ENCODE data around the gene CRAT. TPM values are rescaled to one million over a fixed set of nuclear protein-coding genes. Genes with fewer than 3 reads are reported as not detected.
A peak's percentile ranks its signal among the peaks of the same experiment; 100 is the strongest.

The CRAT gene
- total RNA-seq, 3 donors from 2014 or later: 3.4 to 5.2 (median 5.2) TPM

GRCh38 chr9:129108805-129109536, 1.6 kb downstream of the CRAT start:
- Mint-ChIP-seq H3K9me3 (no peaks in the 10 kb centered on the region), H3K4me3 (peak overlapping the region; percentile 66), H3K27me3 (ENCODE audit: low read depth) (no peaks in the 10 kb centered on the region), H3K36me3 (ENCODE audit: insufficient read depth) (peaks cover 1% of the 10 kb centered on the region), H3K4me1 (ENCODE audit: low read depth) (peaks cover 16% of the 10 kb centered on the region)
- ATAC-seq (no peak), DNase-seq (no peak)

GRCh38 chr9:129108083-129108804, 2.3 kb downstream of the CRAT start:
- Mint-ChIP-seq H3K4me3 (peak overlapping the region; percentile 48), H3K36me3 (ENCODE audit: insufficient read depth) (peaks cover 1% of the 10 kb centered on the region), H3K4me1 (ENCODE audit: low read depth) (peaks cover 16% of the 10 kb centered on the region), H3K27me3 (ENCODE audit: low read depth) (no peaks in the 10 kb centered on the region), H3K9me3 (no peaks in the 10 kb centered on the region)
- no peak for ATAC-seq
- DNase-seq: no peak

GRCh38 chr9:129107651-129108050, 2.9 kb downstream of the CRAT start:
- ATAC-seq (no peak), DNase-seq (no peak)
- Mint-ChIP-seq H3K4me3 (no peak overlapping the region), H3K4me1 (ENCODE audit: low read depth) (peaks cover 16% of the 10 kb centered on the region), H3K9me3 (no peaks in the 10 kb centered on the region), H3K36me3 (ENCODE audit: insufficient read depth) (peaks cover 1% of the 10 kb centered on the region), H3K27me3 (ENCODE audit: low read depth) (no peaks in the 10 kb centered on the region)

- peaks cover 1% of the 10 kb centered on the region for H3K36me3 Mint-ChIP-seq (ENCODE audit: insufficient read depth)
- H3K27me3 Mint-ChIP-seq (ENCODE audit: low read depth): no peaks in the 10 kb centered on the region
- H3K4me1 Mint-ChIP-seq (ENCODE audit: low read depth): peaks cover 10% of the 10 kb centered on the region
- no peak for ATAC-seq
- no peaks in the 10 kb centered on the region for H3K9me3 Mint-ChIP-seq
- no peak for DNase-seq
- no peak overlapping the region for H3K4me3 Mint-ChIP-seq
Observed at GRCh38 chr9:129105857-129106694, 4.5 kb downstream of the CRAT start.

DNA sequence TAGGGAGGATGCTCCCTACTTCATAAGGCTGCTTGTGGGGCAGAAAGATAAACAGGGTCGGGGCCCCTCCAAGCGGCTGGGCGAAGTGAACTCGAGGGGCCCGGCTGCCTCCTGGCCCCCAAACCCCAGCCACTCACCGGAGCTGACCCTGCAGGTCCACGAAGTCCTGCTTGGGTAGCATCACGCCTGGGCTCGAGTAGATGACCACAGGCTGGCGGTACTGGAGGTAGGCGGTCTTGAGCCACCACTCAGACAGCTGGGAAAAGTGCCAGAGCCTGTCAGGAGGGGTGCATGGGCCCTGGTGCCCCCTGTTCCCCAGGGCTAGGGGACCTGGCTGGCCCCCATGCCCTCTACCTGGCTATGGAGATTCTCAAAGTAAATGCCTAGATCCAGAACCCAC, 6.5 kb downstream of the CRAT start:
- no peak overlapping the region for H3K4me3 Mint-ChIP-seq

GRCh38 chr9:129103595-129103965, 7.0 kb downstream of the CRAT start:
- Mint-ChIP-seq H3K4me3 (no peak overlapping the region), H3K27me3 (ENCODE audit: low read depth) (no peaks in the 10 kb centered on the region), H3K4me1 (ENCODE audit: low read depth) (no peaks in the 10 kb centered on the region), H3K36me3 (ENCODE audit: insufficient read depth) (peaks cover 1% of the 10 kb centered on the region), H3K9me3 (no peaks in the 10 kb centered on the region)
- ATAC-seq (no peak), DNase-seq (no peak)

More for the DNA sequence above, 6.5 kb downstream of the CRAT start:
- ATAC-seq: no peak
- Mint-ChIP-seq H3K36me3 (ENCODE audit: insufficient read depth) (peaks cover 1% of the 10 kb centered on the region), H3K27me3 (ENCODE audit: low read depth) (no peaks in the 10 kb centered on the region), H3K9me3 (no peaks in the 10 kb centered on the region), H3K4me1 (ENCODE audit: low read depth) (peaks cover 2% of the 10 kb centered on the region)
- no peak for DNase-seq

DNA sequence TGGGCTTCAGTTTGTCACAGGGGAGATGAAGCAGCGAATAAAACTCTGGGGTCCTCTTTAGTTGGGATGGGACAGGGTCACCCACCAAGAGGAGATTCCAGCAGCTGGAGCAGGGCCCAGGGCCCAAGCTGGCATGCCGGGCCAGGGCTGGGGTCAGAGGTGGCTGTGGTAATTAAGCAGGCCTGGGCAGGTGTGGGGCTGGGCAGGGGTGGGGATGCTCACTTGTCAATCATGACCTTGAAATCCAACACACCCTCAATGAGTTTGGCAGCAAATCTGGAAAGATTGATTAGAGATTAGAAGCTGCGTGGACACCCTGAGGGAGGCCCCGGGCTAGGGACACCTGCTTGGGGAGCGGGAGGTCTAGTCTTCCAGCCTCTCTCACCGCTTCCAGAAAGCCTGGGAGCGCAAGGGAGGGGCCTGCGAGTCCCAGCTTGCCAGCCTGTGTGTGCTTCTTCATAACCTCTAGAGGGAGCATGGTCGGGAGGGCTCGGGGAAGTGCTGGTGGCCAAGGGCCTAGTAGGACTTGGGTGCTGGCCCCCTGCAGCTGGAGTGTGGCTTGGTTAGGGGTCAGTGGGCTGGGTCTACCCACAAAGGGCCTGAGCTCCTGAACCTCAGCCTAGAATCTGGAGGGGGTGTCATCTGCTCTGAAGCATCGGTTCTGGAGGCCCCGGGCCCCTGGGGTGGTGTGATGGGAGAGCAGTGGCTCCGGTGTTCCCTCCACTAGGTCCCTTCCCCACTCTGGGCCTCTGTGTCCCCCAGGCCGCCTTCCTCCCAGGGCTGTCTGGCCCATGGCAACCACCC, 7.6 kb downstream of the CRAT start:
- Mint-ChIP-seq H3K27me3 (ENCODE audit: low read depth) (no peaks in the 10 kb centered on the region), H3K4me1 (ENCODE audit: low read depth) (no peaks in the 10 kb centered on the region), H3K4me3 (no peak overlapping the region), H3K36me3 (ENCODE audit: insufficient read depth) (peaks cover 1% of the 10 kb centered on the region), H3K9me3 (no peaks in the 10 kb centered on the region)
- ATAC-seq: peak; percentile 57 to 74
- DNase-seq: no peak

- no peak overlapping the region for H3K4me3 Mint-ChIP-seq
- DNase-seq (no peak), ATAC-seq (no peak)
- H3K36me3 Mint-ChIP-seq (ENCODE audit: insufficient read depth): no peaks in the 10 kb centered on the region
- no peaks in the 10 kb centered on the region for H3K27me3 Mint-ChIP-seq (ENCODE audit: low read depth)
- H3K9me3 Mint-ChIP-seq: no peaks in the 10 kb centered on the region
- H3K4me1 Mint-ChIP-seq (ENCODE audit: low read depth): no peaks in the 10 kb centered on the region
Observed at GRCh38 chr9:129102095-129102525, 8.5 kb downstream of the CRAT start.

DNA sequence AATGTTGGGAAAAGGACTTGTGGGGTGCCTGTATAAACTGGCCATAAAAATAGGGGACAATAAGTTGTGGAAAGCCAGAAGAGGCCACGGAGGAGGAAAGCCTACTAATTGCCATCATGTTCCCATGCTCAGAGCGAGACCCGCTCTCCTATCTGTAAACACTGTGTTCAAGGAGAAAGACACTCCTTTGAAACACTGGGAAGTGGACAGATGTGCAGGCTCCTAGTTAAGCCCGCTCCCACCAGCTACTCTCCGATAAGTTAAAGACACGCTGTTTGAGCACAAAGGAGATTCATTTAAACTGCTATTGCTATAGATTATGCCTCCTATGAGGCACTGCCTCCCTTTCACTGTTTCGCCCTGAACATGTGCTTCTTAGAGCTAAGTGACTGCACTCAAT, 9.3 kb downstream of the CRAT start:
- Mint-ChIP-seq H3K4me1 (ENCODE audit: low read depth) (no peaks in the 10 kb centered on the region), H3K9me3 (no peaks in the 10 kb centered on the region), H3K27me3 (ENCODE audit: low read depth) (no peaks in the 10 kb centered on the region), H3K36me3 (ENCODE audit: insufficient read depth) (peaks cover 2% of the 10 kb centered on the region), H3K4me3 (no peak overlapping the region)
- DNase-seq (no peak), ATAC-seq (no peak)

DNA sequence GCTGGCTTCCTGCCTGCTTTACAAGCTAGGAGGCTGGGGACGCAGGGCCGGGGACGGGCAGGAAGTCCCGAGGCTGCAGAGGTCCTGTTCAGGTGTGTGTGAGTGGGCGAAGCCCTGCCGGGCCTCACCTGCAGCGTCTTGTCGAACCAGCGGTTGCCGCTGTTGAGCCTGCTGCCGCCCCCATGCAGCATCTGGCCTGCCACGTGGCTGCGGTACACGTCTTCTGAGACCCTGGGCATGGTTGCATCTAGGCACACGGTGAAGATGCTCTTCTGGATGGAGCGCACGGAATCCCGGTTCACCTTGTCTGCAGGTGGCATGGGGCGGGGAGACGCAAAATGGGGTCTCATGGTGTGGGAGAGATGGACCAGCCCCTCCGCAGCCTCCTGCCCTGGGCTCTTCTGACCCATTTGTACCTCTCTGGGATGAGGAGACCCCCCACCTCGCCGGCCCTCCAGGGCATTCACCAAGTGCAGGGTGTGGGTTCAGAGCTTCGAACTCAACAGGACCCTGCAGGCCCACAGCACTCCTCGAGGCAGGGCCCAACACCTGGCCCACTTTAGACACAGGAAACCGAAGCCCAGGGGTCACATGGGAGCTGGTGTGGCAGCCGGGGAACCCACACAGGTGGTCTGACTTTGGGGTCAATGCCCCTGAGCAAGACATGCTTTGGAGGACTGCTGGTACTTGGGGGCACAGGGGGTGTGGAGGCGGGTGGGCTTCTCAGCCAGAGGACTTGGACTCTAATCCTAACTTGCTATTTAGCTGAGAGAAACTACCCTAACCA, 10.0 kb downstream of the CRAT start:
- DNase-seq: no peak
- no peaks in the 10 kb centered on the region for H3K9me3 Mint-ChIP-seq
- H3K27me3 Mint-ChIP-seq (ENCODE audit: low read depth): no peaks in the 10 kb centered on the region
- H3K4me3 Mint-ChIP-seq: no peak overlapping the region
- H3K4me1 Mint-ChIP-seq (ENCODE audit: low read depth): no peaks in the 10 kb centered on the region
- no peak for ATAC-seq
- H3K36me3 Mint-ChIP-seq (ENCODE audit: insufficient read depth): peaks cover 2% of the 10 kb centered on the region

GRCh38 chr9:129098328-129098727, 12.3 kb downstream of the CRAT start:
- Mint-ChIP-seq H3K4me1 (ENCODE audit: low read depth) (no peaks in the 10 kb centered on the region), H3K9me3 (no peaks in the 10 kb centered on the region), H3K27me3 (ENCODE audit: low read depth) (no peaks in the 10 kb centered on the region), H3K36me3 (ENCODE audit: insufficient read depth) (peaks cover 2% of the 10 kb centered on the region), H3K4me3 (no peak overlapping the region)
- DNase-seq (no peak), ATAC-seq (no peak)

DNA sequence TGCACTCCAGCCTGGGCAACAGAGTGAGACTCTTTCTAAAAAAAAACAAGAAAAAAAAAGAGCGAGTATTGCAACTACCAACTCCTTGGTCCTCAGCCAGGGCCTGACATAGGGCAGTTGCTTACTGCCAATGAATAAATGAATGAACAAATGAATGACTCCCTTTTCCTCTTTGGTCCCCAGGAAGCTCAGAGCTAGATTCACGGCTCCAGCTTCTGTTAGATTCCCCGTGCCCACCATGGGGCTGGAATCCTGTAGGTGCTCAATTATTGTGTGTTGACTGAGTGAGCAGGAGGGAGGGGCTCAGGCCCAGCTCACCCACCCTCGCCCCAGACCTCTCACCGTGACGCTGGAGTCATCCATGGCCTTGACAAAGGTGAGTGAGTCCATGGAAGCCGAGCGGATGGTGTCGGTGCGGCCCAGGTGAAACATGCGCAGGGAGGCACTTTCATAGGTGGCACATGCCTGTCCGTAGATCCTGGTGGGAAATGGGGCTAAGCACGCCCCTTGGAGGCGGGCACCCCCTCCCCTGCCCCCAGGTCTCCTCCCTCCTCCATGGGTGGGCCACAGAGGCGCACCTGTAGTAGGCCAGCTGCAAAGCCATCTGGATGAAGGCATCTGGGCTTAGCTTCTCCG, 12.8 kb downstream of the CRAT start:
- H3K27me3 Mint-ChIP-seq (ENCODE audit: low read depth): no peaks in the 10 kb centered on the region
- no peak for ATAC-seq
- no peaks in the 10 kb centered on the region for H3K4me1 Mint-ChIP-seq (ENCODE audit: low read depth)

GRCh38 chr9:129095908-129096307, 14.7 kb downstream of the CRAT start:
- ATAC-seq (no peak), DNase-seq (no peak)
- Mint-ChIP-seq H3K9me3 (no peaks in the 10 kb centered on the region), H3K27me3 (ENCODE audit: low read depth) (no peaks in the 10 kb centered on the region), H3K4me3 (no peak overlapping the region), H3K4me1 (ENCODE audit: low read depth) (no peaks in the 10 kb centered on the region), H3K36me3 (ENCODE audit: insufficient read depth) (peaks cover 2% of the 10 kb centered on the region)

More for the DNA sequence above, 12.8 kb downstream of the CRAT start:
- H3K36me3 Mint-ChIP-seq (ENCODE audit: insufficient read depth): peaks cover 2% of the 10 kb centered on the region
- DNase-seq: no peak
- no peaks in the 10 kb centered on the region for H3K9me3 Mint-ChIP-seq
- no peak overlapping the region for H3K4me3 Mint-ChIP-seq
